Stomach smooth muscle (tissue), 2 donors: Measurements from ENCODE around the gene PRKCH.

Experiments used
- H3K27ac ChIP-seq: one replicate; pipeline ENCODE4 v1.7.0; 2013; ENCODE audit warnings: mild to moderate bottlenecking, low read length, inconsistent platforms
- H3K27me3 ChIP-seq, 2 donors: one replicate each; pipeline ENCODE4 v1.7.0; 2013; ENCODE audit warnings: low read length in 2 of 2; ENCODE audit not compliant: insufficient read depth in 2 of 2, control insufficient read depth in 1 of 2
- H3K36me3 ChIP-seq, 2 donors: one replicate each; pipeline ENCODE4 v1.7.0; 2013; ENCODE audit warnings: low read length in 2 of 2; ENCODE audit not compliant: control insufficient read depth in 2 of 2, insufficient read depth in 2 of 2
- H3K4me1 ChIP-seq: one replicate; pipeline ENCODE4 v1.7.0; 2013; ENCODE audit warnings: low read length; ENCODE audit not compliant: control insufficient read depth, insufficient read depth
- H3K4me3 ChIP-seq, 2 donors: one replicate each; pipeline ENCODE4 v1.7.0; 2013; ENCODE audit warnings: low read length in 2 of 2
- H3K9ac ChIP-seq, 2 donors: one replicate each; pipeline ENCODE4 v1.7.0; 2013; ENCODE audit warnings: low read length in 2 of 2, mild to moderate bottlenecking in 1 of 2
- H3K9me3 ChIP-seq, 2 donors: one replicate each; pipeline ENCODE4 v1.7.0; 2013; ENCODE audit warnings: low read length in 2 of 2; ENCODE audit not compliant: control insufficient read depth in 2 of 2
- donor health status: healthy.
- donor health status: Pancreatic carcinoma.

The PRKCH gene

GRCh38 chr14:61530296-61530695 lies 208.9 kb downstream of the PRKCH start:
- H3K9me3 ChIP-seq = no peaks in the 10 kb centered on the region
- no peaks in the 10 kb centered on the region for H3K27me3 ChIP-seq
- H3K27ac ChIP-seq = no peak overlapping the region
- H3K36me3 ChIP-seq = no peaks in the 10 kb centered on the region
- H3K4me3 ChIP-seq = no peak overlapping the region
- H3K4me1 ChIP-seq = peaks cover 11% of the 10 kb centered on the region
- H3K9ac ChIP-seq = no peak overlapping the region

- Histone ChIP-seq H3K9ac (no peak overlapping the region), H3K4me1 (peaks cover 8% of the 10 kb centered on the region), H3K4me3 (no peak overlapping the region), H3K27ac (no peak overlapping the region), H3K9me3 (no peaks in the 10 kb centered on the region), H3K27me3 (no peaks in the 10 kb centered on the region), H3K36me3 (no peaks in the 10 kb centered on the region)
Measured at GRCh38 chr14:61530896-61531295, 209.5 kb downstream of the PRKCH start.

- H3K27ac ChIP-seq = no peak overlapping the region
- H3K9ac ChIP-seq = no peak overlapping the region
- peaks cover 3% of the 10 kb centered on the region for H3K4me1 ChIP-seq
Measured at GRCh38 chr14:61531465-61532122, 210.2 kb downstream of the PRKCH start.

GRCh38 chr14:61532123-61532505 lies 210.7 kb downstream of the PRKCH start:
- H3K36me3 ChIP-seq = no peaks in the 10 kb centered on the region
- no peak overlapping the region for H3K27ac ChIP-seq
- H3K27me3 ChIP-seq = no peaks in the 10 kb centered on the region
- no peak overlapping the region for H3K9ac ChIP-seq
- no peaks in the 10 kb centered on the region for H3K9me3 ChIP-seq
- H3K4me1 ChIP-seq = peaks cover 3% of the 10 kb centered on the region
- no peak overlapping the region for H3K4me3 ChIP-seq

More at GRCh38 chr14:61531465-61532122, 210.2 kb downstream of the PRKCH start:
- Histone ChIP-seq H3K9me3 (no peaks in the 10 kb centered on the region), H3K4me3 (no peak overlapping the region), H3K27me3 (no peaks in the 10 kb centered on the region), H3K36me3 (no peaks in the 10 kb centered on the region)

- Histone ChIP-seq H3K9me3 (no peaks in the 10 kb centered on the region), H3K27me3 (no peaks in the 10 kb centered on the region), H3K4me3 (no peak overlapping the region), H3K4me1 (no peaks in the 10 kb centered on the region), H3K36me3 (no peaks in the 10 kb centered on the region), H3K9ac (no peak overlapping the region), H3K27ac (no peak overlapping the region)
Measured at GRCh38 chr14:61532763-61533162, 211.4 kb downstream of the PRKCH start.

- Histone ChIP-seq H3K27me3 (no peaks in the 10 kb centered on the region), H3K27ac (no peak overlapping the region), H3K36me3 (no peaks in the 10 kb centered on the region), H3K4me3 (no peak overlapping the region), H3K9me3 (no peaks in the 10 kb centered on the region), H3K4me1 (no peaks in the 10 kb centered on the region), H3K9ac (no peak overlapping the region)
Measured at GRCh38 chr14:61533513-61534255, 212.3 kb downstream of the PRKCH start.

GRCh38 chr14:61535032-61535431 lies 213.7 kb downstream of the PRKCH start:
- Histone ChIP-seq H3K36me3 (no peaks in the 10 kb centered on the region), H3K9ac (no peak overlapping the region), H3K4me3 (no peak overlapping the region), H3K27ac (no peak overlapping the region), H3K27me3 (no peaks in the 10 kb centered on the region), H3K9me3 (no peaks in the 10 kb centered on the region), H3K4me1 (no peaks in the 10 kb centered on the region)

GRCh38 chr14:61535458-61535857 lies 214.1 kb downstream of the PRKCH start:
- Histone ChIP-seq H3K4me1 (no peaks in the 10 kb centered on the region), H3K9me3 (no peaks in the 10 kb centered on the region), H3K4me3 (no peak overlapping the region)

GRCh38 chr14:61536661-61537562 lies 215.5 kb downstream of the PRKCH start:
- no peak overlapping the region for H3K27ac ChIP-seq

More at GRCh38 chr14:61535458-61535857, 214.1 kb downstream of the PRKCH start:
- Histone ChIP-seq H3K9ac (no peak overlapping the region), H3K27ac (no peak overlapping the region), H3K27me3 (no peaks in the 10 kb centered on the region), H3K36me3 (no peaks in the 10 kb centered on the region)

GRCh38 chr14:61537563-61538463 lies 216.4 kb downstream of the PRKCH start:
- Histone ChIP-seq H3K4me3 (no peak overlapping the region), H3K9ac (no peak overlapping the region), H3K36me3 (no peaks in the 10 kb centered on the region), H3K9me3 (no peaks in the 10 kb centered on the region), H3K27me3 (no peaks in the 10 kb centered on the region), H3K4me1 (peaks cover 6% of the 10 kb centered on the region), H3K27ac (no peak overlapping the region)

More at GRCh38 chr14:61536661-61537562, 215.5 kb downstream of the PRKCH start:
- Histone ChIP-seq H3K4me3 (no peak overlapping the region), H3K27me3 (no peaks in the 10 kb centered on the region), H3K9me3 (no peaks in the 10 kb centered on the region), H3K4me1 (no peaks in the 10 kb centered on the region), H3K36me3 (no peaks in the 10 kb centered on the region), H3K9ac (no peak overlapping the region)
